B cell (primary cell): ENCODE data around the gene TEFM. TPM values are rescaled to one million over a fixed set of nuclear protein-coding genes. Genes with fewer than 3 reads are reported as not detected.
A peak's percentile ranks its signal among the peaks of the same experiment; 100 is the strongest.

Experiments
- ATAC-seq: fragments of 200-7000 bp; cut with Tn5 transposase; one replicate; pipeline ENCODE4 v1.10.0; 2021; ENCODE audit warnings: low read depth, mild to moderate bottlenecking, moderate number of reproducible peaks, moderate library complexity
- CTCF ChIA-PET: fragments of 350-600 bp; sonication (Branson Sonifier 250); formaldehyde crosslinking; loops from one replicate; lab custom pipeline; 2021; ENCODE audit warnings: antibody characterized with exemption, inconsistent platforms; lab: Charles Lee
- POLR2A ChIA-PET: fragments of 350-600 bp; sonication (Branson Sonifier 250); formaldehyde crosslinking; loops from one replicate; lab custom pipeline; 2021; ENCODE audit warnings: antibody characterized with exemption; lab: Charles Lee
- DNase-seq: peaks from one replicate; pipeline ENCODE4 v3.0.0; 2013
- H2AFZ ChIP-seq: 2 replicates; pipeline ENCODE4 v1.6.1; 2012; ENCODE audit warnings: mild to moderate bottlenecking, low read depth, low read length; ENCODE audit not compliant: insufficient read depth, poor library complexity, severe bottlenecking
- H3K27ac ChIP-seq, 2 donors: 1 replicate in 1 of 2; 2 replicates in 1 of 2; pipeline ENCODE4 v1.5.1; 2012 to 2013; ENCODE audit warnings: low read length in 2 of 2, mild to moderate bottlenecking in 2 of 2, moderate library complexity in 1 of 2
- H3K27me3 ChIP-seq, 4 experiments: fragments of 200-600 bp in 1 of 4; sonication (generic) in 1 of 4; replicated peaks in 1 of 4; 1 replicate in 2 of 4; 2 replicates in 2 of 4; pipeline versions ENCODE4 v1.6.1 to v1.7.0; 2013 to 2016; ENCODE audit warnings: low read length in 3 of 4, mild to moderate bottlenecking in 2 of 4, mixed read lengths in 1 of 4, moderate library complexity in 1 of 4; ENCODE audit not compliant: insufficient read depth in 4 of 4, control insufficient read depth in 3 of 4; ENCODE audit errors: control extremely low read depth in 1 of 4
- H3K36me3 ChIP-seq, 2 experiments: replicated peaks in 1 of 2; 1 replicate in 1 of 2; 2 replicates in 1 of 2; pipeline versions ENCODE4 v1.6.1 to v1.7.1; 2013; ENCODE audit warnings: low read length in 1 of 2; ENCODE audit not compliant: insufficient read depth in 2 of 2, control insufficient read depth in 1 of 2; ENCODE audit errors: control extremely low read depth in 1 of 2, extremely low read depth in 1 of 2
- H3K4me1 ChIP-seq, 2 donors: fragments of 200-600 bp in 1 of 2; sonication (generic) in 1 of 2; 1 replicate in 1 of 2; 2 replicates in 1 of 2; pipeline versions ENCODE4 v1.5.1 to v1.6.1; 2013 to 2017; ENCODE audit warnings: low read length in 2 of 2; ENCODE audit not compliant: control insufficient read depth in 2 of 2, insufficient read depth in 2 of 2
- H3K4me2 ChIP-seq: replicated peaks from 2 replicates; pipeline ENCODE3; 2012; ENCODE audit warnings: mild to moderate bottlenecking, low read depth, low read length; ENCODE audit not compliant: poor library complexity, severe bottlenecking
- H3K4me3 ChIP-seq, 5 experiments: fragments of 200-600 bp in 1 of 5; sonication (generic) in 1 of 5; 1 replicate in 3 of 5; 2 replicates in 2 of 5; pipeline versions ENCODE4 v1.5.1 to v1.7.0; 2011 to 2016; ENCODE audit warnings: low read length in 4 of 5, mild to moderate bottlenecking in 4 of 5, low read depth in 2 of 5, control low read depth in 1 of 5, moderate library complexity in 1 of 5; ENCODE audit not compliant: insufficient read depth in 1 of 5; ENCODE audit errors: control extremely low read depth in 1 of 5, extremely low read depth in 1 of 5
- H3K79me2 ChIP-seq: fragments of 200-600 bp; sonication (generic); one replicate; pipeline ENCODE4 v1.6.0; 2016; ENCODE audit warnings: low read length; ENCODE audit not compliant: control insufficient read depth, insufficient read depth
- H3K9ac ChIP-seq: fragments of 200-600 bp; sonication (generic); 2 replicates; pipeline ENCODE4 v1.6.1; 2017; ENCODE audit warnings: mild to moderate bottlenecking, low read length, moderate library complexity
- H3K9me3 ChIP-seq, 3 donors: one replicate each; pipeline versions ENCODE4 v1.6.1 to v1.7.1; 2013; ENCODE audit warnings: low read length in 2 of 3; ENCODE audit not compliant: control insufficient read depth in 2 of 3, insufficient read depth in 1 of 3; ENCODE audit errors: control extremely low read depth in 1 of 3
- H4K20me1 ChIP-seq: 2 replicates; pipeline ENCODE4 v1.6.0; 2012; ENCODE audit warnings: mild to moderate bottlenecking, low read length; ENCODE audit not compliant: insufficient read depth, control insufficient read depth, poor library complexity, severe bottlenecking
- H3K27ac Mint-ChIP-seq: one replicate; pipeline ENCODE4 v1.8.0; 2021; ENCODE audit warnings: mixed read lengths
- H3K27me3 Mint-ChIP-seq: one replicate; pipeline ENCODE4 v1.8.0; 2021; ENCODE audit warnings: mixed read lengths
- H3K4me1 Mint-ChIP-seq: one replicate; pipeline ENCODE4 v1.8.0; 2021; ENCODE audit warnings: mixed read lengths
- H3K4me3 Mint-ChIP-seq: one replicate; pipeline ENCODE4 v1.8.0; 2021; ENCODE audit warnings: mixed read lengths
- H3K9me3 Mint-ChIP-seq: one replicate; pipeline ENCODE4 v1.8.0; 2022; ENCODE audit warnings: mixed read lengths; ENCODE audit not compliant: insufficient read depth
- CTCF ChIP-seq: fragments of 200-600 bp; IDR thresholded peaks from one replicate; pipeline ENCODE4 v1.8.0; 2022; ENCODE audit warnings: antibody characterized with exemption, mild to moderate bottlenecking
- EZH2 ChIP-seq: IDR thresholded peaks from 2 replicates; pipeline ENCODE4 v1.6.1; 2012; ENCODE audit warnings: borderline replicate concordance, low read depth, mild to moderate bottlenecking, moderate library complexity, low read length; ENCODE audit not compliant: insufficient read depth, poor library complexity, severe bottlenecking
- WGBS: methylation state at CpG from one replicate; pipeline ENCODE4 v1.1.5; 2013; ENCODE audit warnings: missing lambda C conversion rate; ENCODE audit not compliant: insufficient coverage; 5-methylcytosine and 5-hydroxymethylcytosine counted together
- intact Hi-C: fragments of 100-400 bp; cut with micrococcal nuclease; formaldehyde crosslinking; loops from one replicate; pipeline ENCODE4 v1.10.0; 2022
- polyA plus RNA-seq: library from polyadenylated mRNA; depleted of rRNA; stranded (reverse); fragments of >200 nt; gene quantifications from 2 replicates; pipeline ENCODE4 v1.2.3, GENCODE V29; 2012
- total RNA-seq, 2 donors: library from RNA; stranded (reverse); fragments of 120-200 nt in 1 of 2; gene quantifications; 1 replicate in 1 of 2; 2 replicates in 1 of 2; pipeline versions ENCODE4 v1.2.3 to v1.2.4, GENCODE V29; 2013 to 2022

TEFM gene
- total and polyA plus RNA-seq, 2 donors (not counting 1 experiment from before 2014, with no cell fraction given): 8.8 to 27.8 TPM

- Histone ChIP-seq H3K79me2 (peaks cover 32% of the 10 kb centered on the region), H3K4me3 (no peak overlapping the region), H3K36me3 (peaks cover 0 to 3% of the 10 kb centered on the region in 2 experiments), H4K20me1 (no peaks in the 10 kb centered on the region), H3K27ac (no peak overlapping the region), H3K9ac (no peak overlapping the region), H3K4me2 (peak overlapping the region; percentile 12), H3K4me1 (peaks cover 21 to 33% of the 10 kb centered on the region in 2 donors), H3K9me3 (no peaks in the 10 kb centered on the region), H2AFZ (no peak overlapping the region), H3K27me3 (no peaks in the 10 kb centered on the region)
- Mint-ChIP-seq H3K27me3 (no peaks in the 10 kb centered on the region), H3K9me3 (no peaks in the 10 kb centered on the region), H3K4me3 (peak overlapping the region; percentile 35), H3K27ac (peak overlapping the region; percentile 32), H3K4me1 (peaks cover 28% of the 10 kb centered on the region)
- no peak for ATAC-seq
- intact Hi-C loops: no loop called here
- CTCF ChIA-PET: no interaction called here
- POLR2A ChIA-PET: no interaction called here
- no peak for DNase-seq
- WGBS: 14% methylated on average over 1 of the region's 3 CpGs
- TF ChIP-seq EZH2 (no peak), CTCF (no peak)
Observed at GRCh38 chr17:30908717-30909420, 2.8 kb upstream of the TEFM start.

GRCh38 chr17:30905742-30906100 is 317 bp downstream of the TEFM start:
- intact Hi-C loops: loop anchor here (1.0 to 2.0 kb wide), 4 partner anchors 53 to 104 kb away; partner anchors contain the start of gene RNF135
- Histone ChIP-seq H3K36me3 (peaks cover 7 to 11% of the 10 kb centered on the region in 2 experiments), H3K4me2 (peak overlapping the region; percentile 93), H3K9ac (peak overlapping the region; percentile 96), H2AFZ (peak overlapping the region; percentile 99), H3K79me2 (peaks cover 47% of the 10 kb centered on the region), H3K27ac (peak overlapping the region; percentile 78 to 88), H3K9me3 (peaks cover 0 to 1% (median 0%) of the 10 kb centered on the region in 3 donors), H3K4me1 (peaks cover 21 to 33% of the 10 kb centered on the region in 2 donors), H3K4me3 (peak overlapping the region; percentile 67 to 92 (median 88)), H4K20me1 (peaks cover 5% of the 10 kb centered on the region), H3K27me3 (no peaks in the 10 kb centered on the region)
- no peaks in the 10 kb centered on the region for H3K9me3 Mint-ChIP-seq
- CTCF ChIA-PET: interaction anchor here (0.9 kb wide), 1 partner anchor 308 kb away, joined by 3 read pairs; no protein-coding TSS in a partner anchor
- peaks cover 36% of the 10 kb centered on the region for H3K4me1 Mint-ChIP-seq
- 2% methylated on average over 9 of the region's 11 CpGs for WGBS
- TF ChIP-seq CTCF (no peak), EZH2 (no peak)
- H3K4me3 Mint-ChIP-seq: peak overlapping the region; percentile 95
- peak overlapping the region; percentile 92 for H3K27ac Mint-ChIP-seq
- ATAC-seq (peak; percentile 10), DNase-seq (no peak)
- POLR2A ChIA-PET: interaction anchor here (0.7 kb wide), 2 partner anchors 16 to 66 kb away, joined by 4 to 5 read pairs; no protein-coding TSS in a partner anchor
- H3K27me3 Mint-ChIP-seq: no peaks in the 10 kb centered on the region
